PC-3 (cell line): ENCODE results near the gene ANKHD1. TPM values are rescaled to one million over a fixed set of nuclear protein-coding genes. Genes with fewer than 3 reads are reported as not detected.

Source experiments
- ATAC-seq: fragments of 200-7000 bp; cut with Tn5 transposase; 2 replicates; pipeline ENCODE4 v1.9.1; 2020; ENCODE audit warnings: mild to moderate bottlenecking, moderate library complexity
- BruUV-seq: library from RNA; stranded (reverse); fragments of 400-500 nt; replicated peaks from 2 replicates; lab custom pipeline; 2021; lab: Mats Ljungman, UMichigan
- CTCF ChIA-PET: fragments of 300-600 bp; sonication (Branson Sonifier 250); formaldehyde crosslinking; loops from one replicate; lab custom pipeline; 2022; ENCODE audit warnings: antibody characterized with exemption; lab: Charles Lee
- POLR2A ChIA-PET: fragments of 300-600 bp; sonication (Branson Sonifier 250); formaldehyde crosslinking; loops from one replicate; lab custom pipeline; 2022; ENCODE audit warnings: antibody characterized with exemption; ENCODE audit not compliant: unreplicated experiment; lab: Charles Lee
- DNase-seq: peaks from one replicate; pipeline ENCODE4 v3.0.0-alpha.2; 2015
- H2AFZ ChIP-seq: fragments of 300-600 bp; sonication (generic); 2 replicates; pipeline ENCODE4 v1.6.0; 2016; ENCODE audit warnings: antibody characterized with exemption, low read length
- H3F3A ChIP-seq: fragments of 300-600 bp; sonication (generic); one replicate; pipeline ENCODE4 v1.6.0; 2017; ENCODE audit warnings: antibody characterized with exemption, low read length, control low read depth, mild to moderate bottlenecking; ENCODE audit not compliant: unreplicated experiment
- H3K27ac ChIP-seq: fragments of 300-600 bp; sonication (generic); 2 replicates; pipeline ENCODE4 v1.5.1; 2016; ENCODE audit warnings: mild to moderate bottlenecking, low read length
- H3K27me3 ChIP-seq: fragments of 300-600 bp; sonication (generic); 2 replicates; pipeline ENCODE4 v1.6.1; 2016; ENCODE audit warnings: low read length, mixed read lengths
- H3K36me3 ChIP-seq: fragments of 300-600 bp; sonication (generic); 2 replicates; pipeline ENCODE4 v1.6.1; 2016; ENCODE audit warnings: low read depth, mixed run types, low read length, mixed read lengths
- H3K4me1 ChIP-seq: fragments of 300-600 bp; sonication (generic); 2 replicates; pipeline ENCODE4 v1.5.1; 2016; ENCODE audit warnings: low read length; ENCODE audit not compliant: insufficient read depth
- H3K4me2 ChIP-seq: fragments of 300-600 bp; sonication (generic); 2 replicates; pipeline ENCODE4 v1.6.0; 2016; ENCODE audit warnings: low read length
- H3K4me3 ChIP-seq: fragments of 300-600 bp; sonication (generic); 2 replicates; pipeline ENCODE4 v1.5.1; 2016; ENCODE audit warnings: mild to moderate bottlenecking, low read length, mixed read lengths
- H3K79me2 ChIP-seq: fragments of 300-600 bp; sonication (generic); 2 replicates; pipeline ENCODE4 v1.6.1; 2017; ENCODE audit warnings: low read length, mixed read lengths
- H3K9ac ChIP-seq: fragments of 300-600 bp; sonication (generic); 2 replicates; pipeline ENCODE4 v1.6.0; 2016; ENCODE audit warnings: mild to moderate bottlenecking, low read length
- H3K9me2 ChIP-seq: fragments of 300-600 bp; sonication (generic); replicated peaks from 2 replicates; pipeline ENCODE4 v1.6.1; 2016; ENCODE audit warnings: mixed run types, low read length, mixed read lengths
- H3K9me3 ChIP-seq: fragments of 300-600 bp; sonication (generic); 2 replicates; pipeline ENCODE4 v1.6.1; 2016; ENCODE audit warnings: low read length, mixed read lengths
- H4K20me1 ChIP-seq: fragments of 300-600 bp; sonication (generic); 2 replicates; pipeline ENCODE4 v1.6.1; 2016; ENCODE audit warnings: low read length, mixed read lengths
- EZH2 ChIP-seq: fragments of 300-600 bp; sonication (generic); IDR thresholded peaks from one replicate; pipeline ENCODE4 v1.6.1; 2017; ENCODE audit warnings: antibody characterized with exemption, mild to moderate bottlenecking, low read length; ENCODE audit not compliant: unreplicated experiment
- EZH2phosphoT487 ChIP-seq: fragments of 300-600 bp; sonication (generic); IDR thresholded peaks from 2 replicates; pipeline ENCODE4 v1.6.1; 2018; ENCODE audit warnings: mild to moderate bottlenecking, antibody characterized with exemption, low read length, borderline replicate concordance
- intact Hi-C: fragments of 100-400 bp; cut with micrococcal nuclease; formaldehyde crosslinking; loops from 2 replicates; pipeline ENCODE4 v1.9.0; 2023
- total RNA-seq: library from RNA; depleted of rRNA; stranded (reverse); fragments of >200 nt; gene quantifications from 2 replicates; pipeline ENCODE4 v1.2.3, GENCODE V29; 2014
- TF ChIP-seq, protein P1 (sequence below): fragments of 300-600 bp; sonication (generic); conservative IDR thresholded peaks from 2 replicates; pipeline ENCODE4 v1.5.1; 2017; ENCODE audit warnings: antibody characterized with exemption, low read depth, mild to moderate bottlenecking, low read length

Gene ANKHD1
- total RNA-seq, 1 experiment from 2014 or later, result 64.6 TPM

DNA sequence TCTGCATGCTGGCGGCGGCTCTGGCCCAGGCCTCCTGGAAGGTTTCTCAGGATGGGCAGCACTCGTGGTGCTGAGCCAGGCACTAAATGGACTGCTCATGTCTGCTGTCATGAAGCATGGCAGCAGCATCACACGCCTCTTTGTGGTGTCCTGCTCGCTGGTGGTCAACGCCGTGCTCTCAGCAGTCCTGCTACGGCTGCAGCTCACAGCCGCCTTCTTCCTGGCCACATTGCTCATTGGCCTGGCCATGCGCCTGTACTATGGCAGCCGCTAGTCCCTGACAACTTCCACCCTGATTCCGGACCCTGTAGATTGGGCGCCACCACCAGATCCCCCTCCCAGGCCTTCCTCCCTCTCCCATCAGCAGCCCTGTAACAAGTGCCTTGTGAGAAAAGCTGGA lies 166.2 kb downstream of the ANKHD1 start:
- H3K79me2 ChIP-seq, result peaks cover 36% of the 10 kb centered on the region
- POLR2A ChIA-PET, result no interaction called here
- H3K27ac ChIP-seq, result no peak overlapping the region
- BruUV-seq, result no TSS peak
- H3K4me3 ChIP-seq, result no peak overlapping the region
- CTCF ChIA-PET, result no interaction called here
- TF ChIP-seq EZH2phosphoT487 (no peak), EZH2 (no peak)
- TF ChIP-seq, protein P1, sequence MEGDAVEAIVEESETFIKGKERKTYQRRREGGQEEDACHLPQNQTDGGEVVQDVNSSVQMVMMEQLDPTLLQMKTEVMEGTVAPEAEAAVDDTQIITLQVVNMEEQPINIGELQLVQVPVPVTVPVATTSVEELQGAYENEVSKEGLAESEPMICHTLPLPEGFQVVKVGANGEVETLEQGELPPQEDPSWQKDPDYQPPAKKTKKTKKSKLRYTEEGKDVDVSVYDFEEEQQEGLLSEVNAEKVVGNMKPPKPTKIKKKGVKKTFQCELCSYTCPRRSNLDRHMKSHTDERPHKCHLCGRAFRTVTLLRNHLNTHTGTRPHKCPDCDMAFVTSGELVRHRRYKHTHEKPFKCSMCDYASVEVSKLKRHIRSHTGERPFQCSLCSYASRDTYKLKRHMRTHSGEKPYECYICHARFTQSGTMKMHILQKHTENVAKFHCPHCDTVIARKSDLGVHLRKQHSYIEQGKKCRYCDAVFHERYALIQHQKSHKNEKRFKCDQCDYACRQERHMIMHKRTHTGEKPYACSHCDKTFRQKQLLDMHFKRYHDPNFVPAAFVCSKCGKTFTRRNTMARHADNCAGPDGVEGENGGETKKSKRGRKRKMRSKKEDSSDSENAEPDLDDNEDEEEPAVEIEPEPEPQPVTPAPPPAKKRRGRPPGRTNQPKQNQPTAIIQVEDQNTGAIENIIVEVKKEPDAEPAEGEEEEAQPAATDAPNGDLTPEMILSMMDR, result no peak
- no peaks in the 10 kb centered on the region for H4K20me1 ChIP-seq
- no peak overlapping the region for H3K9ac ChIP-seq
- H3K27me3 ChIP-seq, result no peaks in the 10 kb centered on the region
- ATAC-seq, result no peak
- no peak overlapping the region for H2AFZ ChIP-seq
- H3K9me3 ChIP-seq, result no peaks in the 10 kb centered on the region
- no peaks in the 10 kb centered on the region for H3K9me2 ChIP-seq
- peaks cover 21% of the 10 kb centered on the region for H3K4me1 ChIP-seq
- DNase-seq, result no peak
- peaks cover 13% of the 10 kb centered on the region; the same call in 1 of the 2 replicates for H3K36me3 ChIP-seq
- intact Hi-C loops, result no loop called here
- H3K4me2 ChIP-seq, result no peak overlapping the region
- no peaks in the 10 kb centered on the region for H3F3A ChIP-seq

DNA sequence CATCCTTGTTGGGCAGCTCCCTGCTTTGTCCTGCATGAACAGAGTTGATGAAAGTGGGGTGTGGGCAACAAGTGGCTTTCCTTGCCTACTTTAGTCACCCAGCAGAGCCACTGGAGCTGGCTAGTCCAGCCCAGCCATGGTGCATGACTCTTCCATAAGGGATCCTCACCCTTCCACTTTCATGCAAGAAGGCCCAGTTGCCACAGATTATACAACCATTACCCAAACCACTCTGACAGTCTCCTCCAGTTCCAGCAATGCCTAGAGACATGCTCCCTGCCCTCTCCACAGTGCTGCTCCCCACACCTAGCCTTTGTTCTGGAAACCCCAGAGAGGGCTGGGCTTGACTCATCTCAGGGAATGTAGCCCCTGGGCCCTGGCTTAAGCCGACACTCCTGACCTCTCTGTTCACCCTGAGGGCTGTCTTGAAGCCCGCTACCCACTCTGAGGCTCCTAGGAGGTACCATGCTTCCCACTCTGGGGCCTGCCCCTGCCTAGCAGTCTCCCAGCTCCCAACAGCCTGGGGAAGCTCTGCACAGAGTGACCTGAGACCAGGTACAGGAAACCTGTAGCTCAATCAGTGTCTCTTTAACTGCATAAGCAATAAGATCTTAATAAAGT lies 166.9 kb downstream of the ANKHD1 start:
- Histone ChIP-seq H3K4me1 (peaks cover 15% of the 10 kb centered on the region), H2AFZ (no peak overlapping the region), H3K9me3 (no peaks in the 10 kb centered on the region), H3F3A (no peaks in the 10 kb centered on the region), H3K9ac (no peak overlapping the region), H3K27ac (no peak overlapping the region), H3K4me2 (no peak overlapping the region), H3K27me3 (no peaks in the 10 kb centered on the region), H4K20me1 (no peaks in the 10 kb centered on the region), H3K9me2 (no peaks in the 10 kb centered on the region), H3K4me3 (no peak overlapping the region), H3K36me3 (peaks cover 13% of the 10 kb centered on the region; the same call in 1 of the 2 replicates), H3K79me2 (peaks cover 31% of the 10 kb centered on the region)
- DNase-seq (no peak), ATAC-seq (no peak)
- CTCF ChIA-PET, result no interaction called here
- POLR2A ChIA-PET, result no interaction called here
- BruUV-seq, result no TSS peak
- TF ChIP-seq, protein P1, result no peak
- TF ChIP-seq EZH2 (no peak), EZH2phosphoT487 (no peak)
- intact Hi-C loops, result no loop called here

DNA sequence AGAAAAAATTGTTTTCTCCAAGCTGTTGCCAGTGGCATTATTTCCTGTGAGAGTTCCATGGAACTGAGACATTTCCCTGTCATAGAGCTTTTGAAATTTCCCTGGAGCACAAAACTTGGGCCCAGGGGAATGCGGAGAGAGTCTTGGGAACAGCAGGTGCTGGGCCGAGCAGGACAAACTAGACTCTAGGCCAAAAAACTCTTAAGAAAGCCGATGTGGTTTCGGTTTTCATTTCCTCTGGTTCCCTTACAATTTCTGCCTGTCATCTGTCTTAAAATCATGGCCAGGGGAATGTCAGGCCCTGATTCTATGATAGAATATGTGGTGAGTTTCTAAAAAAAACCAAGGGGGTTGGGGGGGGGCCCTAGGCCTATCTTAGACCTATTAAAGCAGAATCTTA lies 167.6 kb downstream of the ANKHD1 start:
- Histone ChIP-seq H3K27me3 (no peaks in the 10 kb centered on the region), H4K20me1 (no peaks in the 10 kb centered on the region), H3K36me3 (peaks cover 13% of the 10 kb centered on the region; the same call in 1 of the 2 replicates), H2AFZ (no peak overlapping the region), H3K9me2 (no peaks in the 10 kb centered on the region), H3K27ac (no peak overlapping the region), H3F3A (no peaks in the 10 kb centered on the region), H3K79me2 (peaks cover 27% of the 10 kb centered on the region), H3K9ac (no peak overlapping the region), H3K9me3 (no peaks in the 10 kb centered on the region), H3K4me2 (no peak overlapping the region), H3K4me3 (no peak overlapping the region), H3K4me1 (peaks cover 12% of the 10 kb centered on the region)
- intact Hi-C loops, result no loop called here
- ChIA-PET POLR2A (no interaction called here), CTCF (no interaction called here)
- no TSS peak for BruUV-seq
- no peak for DNase-seq
- no peak for TF ChIP-seq EZH2
- TF ChIP-seq, protein P1, result no peak
- TF ChIP-seq EZH2phosphoT487, result no peak
- ATAC-seq, result no peak
